ENCODE measurements around the gene ANKS1B.
"Not testable (repeated sequence)": the region's sequence is repeated elsewhere in the genome, so short reads cannot be mapped to it uniquely, and the experiment has no call there.

ANKS1B gene

GRCh38 chr12:99984271-99985128, at the start of gene ANKS1B:
ANKS1B (minus strand) TSS chr12:99984936; CDS start chr12:99984237, 699 bp downstream.
- peaks cover 9% of the 10 kb centered on the region for H3K4me1 Mint-ChIP-seq

GRCh38 chr12:100031836-100032235, 47.1 kb upstream of the ANKS1B start:
- DNase-seq (ENCODE audit: low spot score in 2 of 2): no peak
- ATAC-seq (ENCODE audit: low read depth): no peak
- Mint-ChIP-seq H3K27me3 (no peaks in the 10 kb centered on the region), H3K9me3 (no peaks in the 10 kb centered on the region), H3K4me1 (no peaks in the 10 kb centered on the region), H3K27ac (no peak overlapping the region), H3K4me3 (no peak overlapping the region), H3K36me3 (peaks cover 11% of the 10 kb centered on the region)

More at GRCh38 chr12:99984271-99985128, at the start of gene ANKS1B:
- H3K36me3 Mint-ChIP-seq: no peaks in the 10 kb centered on the region
- no peaks in the 10 kb centered on the region for H3K9me3 Mint-ChIP-seq
- DNase-seq (ENCODE audit: low spot score in 2 of 2) (no peak), ATAC-seq (ENCODE audit: low read depth) (peak; percentile 22)
- H3K4me3 Mint-ChIP-seq: peak within 1 kb of the TSS; percentile 71
- peaks cover 22% of the 10 kb centered on the region for H3K27me3 Mint-ChIP-seq
- H3K27ac Mint-ChIP-seq: no peak within 1 kb of the TSS

- Mint-ChIP-seq H3K27ac (no peak overlapping the region), H3K27me3 (no peaks in the 10 kb centered on the region), H3K36me3 (peaks cover 2% of the 10 kb centered on the region), H3K9me3 (no peaks in the 10 kb centered on the region), H3K4me1 (no peaks in the 10 kb centered on the region), H3K4me3 (no peak overlapping the region)
- DNase-seq (ENCODE audit: low spot score in 2 of 2) (no peak), ATAC-seq (ENCODE audit: low read depth) (no peak)
Observed at GRCh38 chr12:100027671-100028070, 42.9 kb upstream of the ANKS1B start.

DNA sequence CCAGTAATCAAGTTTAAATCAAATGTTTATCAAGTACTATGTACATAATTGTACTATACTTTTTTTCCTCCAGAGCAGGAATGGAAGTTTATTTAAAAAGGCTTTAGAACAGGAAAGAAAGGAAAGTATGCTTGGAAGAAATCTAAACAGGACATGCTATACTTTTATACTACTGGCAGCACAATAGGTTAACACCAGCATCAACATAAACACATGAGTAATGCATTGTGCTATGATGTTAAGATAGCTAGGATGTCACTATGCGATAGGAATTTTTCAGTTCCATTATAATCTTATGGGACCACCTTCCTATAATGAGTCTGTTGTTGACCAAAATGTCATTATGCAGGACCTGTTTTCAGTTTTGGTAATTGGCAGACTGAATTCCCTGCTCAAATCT, 41.5 kb upstream of the ANKS1B start:
- Mint-ChIP-seq H3K27ac (no peak overlapping the region), H3K4me3 (no peak overlapping the region), H3K4me1 (no peaks in the 10 kb centered on the region), H3K36me3 (peaks cover 8% of the 10 kb centered on the region), H3K27me3 (no peaks in the 10 kb centered on the region), H3K9me3 (peaks cover 6% of the 10 kb centered on the region)
- ATAC-seq (ENCODE audit: low read depth): no peak
- DNase-seq (ENCODE audit: low spot score in 2 of 2): no peak

- DNase-seq (ENCODE audit: low spot score in 2 of 2) (no peak), ATAC-seq (ENCODE audit: low read depth) (no peak)
- no peaks in the 10 kb centered on the region for H3K27me3 Mint-ChIP-seq
- no peaks in the 10 kb centered on the region for H3K4me1 Mint-ChIP-seq
- H3K27ac Mint-ChIP-seq: no peak overlapping the region
- H3K36me3 Mint-ChIP-seq: peaks cover 8% of the 10 kb centered on the region
- H3K9me3 Mint-ChIP-seq: peaks cover 6% of the 10 kb centered on the region
- no peak overlapping the region for H3K4me3 Mint-ChIP-seq
Observed at GRCh38 chr12:100024974-100025555, 40.3 kb upstream of the ANKS1B start.

GRCh38 chr12:100020370-100020769, 35.6 kb upstream of the ANKS1B start:
- DNase-seq (ENCODE audit: low spot score in 2 of 2) (no peak), ATAC-seq (ENCODE audit: low read depth) (no peak)
- no peak overlapping the region for H3K27ac Mint-ChIP-seq
- H3K4me1 Mint-ChIP-seq: no peaks in the 10 kb centered on the region
- peaks cover 8% of the 10 kb centered on the region for H3K36me3 Mint-ChIP-seq
- no peaks in the 10 kb centered on the region for H3K27me3 Mint-ChIP-seq
- H3K4me3 Mint-ChIP-seq: no peak overlapping the region
- peaks cover 8% of the 10 kb centered on the region for H3K9me3 Mint-ChIP-seq

GRCh38 chr12:100017056-100017455, 32.3 kb upstream of the ANKS1B start:
- Mint-ChIP-seq H3K9me3 (peaks cover 13% of the 10 kb centered on the region), H3K4me1 (no peaks in the 10 kb centered on the region), H3K36me3 (peaks cover 11% of the 10 kb centered on the region), H3K27me3 (no peaks in the 10 kb centered on the region), H3K27ac (no peak overlapping the region), H3K4me3 (no peak overlapping the region)
- no peak for ATAC-seq (ENCODE audit: low read depth)
- no peak for DNase-seq (ENCODE audit: low spot score in 2 of 2)

- ATAC-seq (ENCODE audit: low read depth); H3K36me3 Mint-ChIP-seq; DNase-seq (ENCODE audit: low spot score in 2 of 2); H3K4me3 Mint-ChIP-seq; H3K27me3 Mint-ChIP-seq; H3K27ac Mint-ChIP-seq; H3K4me1 Mint-ChIP-seq: not testable (repeated sequence)
- peaks cover 10% of the 10 kb centered on the region for H3K9me3 Mint-ChIP-seq
Observed at GRCh38 chr12:100016304-100016703, 31.6 kb upstream of the ANKS1B start.

GRCh38 chr12:100005846-100006245, 21.1 kb upstream of the ANKS1B start:
- H3K9me3 Mint-ChIP-seq; H3K27me3 Mint-ChIP-seq; H3K27ac Mint-ChIP-seq; ATAC-seq (ENCODE audit: low read depth); H3K4me3 Mint-ChIP-seq; DNase-seq (ENCODE audit: low spot score in 2 of 2); H3K36me3 Mint-ChIP-seq; H3K4me1 Mint-ChIP-seq: not testable (repeated sequence)

DNA sequence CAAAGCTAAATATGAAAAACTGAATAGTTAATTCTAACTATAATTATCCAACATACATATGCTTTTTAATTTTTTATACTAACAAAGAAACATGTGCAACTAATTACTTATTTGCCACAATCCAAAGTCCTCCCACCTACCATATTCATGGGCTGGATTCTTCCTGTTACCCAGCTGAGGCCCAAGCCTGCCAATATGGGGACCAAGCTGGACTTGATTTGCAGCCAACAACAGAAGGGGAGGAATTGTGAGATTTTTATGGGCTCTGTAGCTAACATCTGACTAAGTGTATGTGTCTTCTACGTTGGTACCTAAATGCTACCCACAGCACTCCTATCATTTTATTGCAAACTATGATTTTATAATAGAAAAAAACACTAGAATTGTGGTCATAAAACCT, 13.1 kb upstream of the ANKS1B start:
- Mint-ChIP-seq H3K4me1 (no peaks in the 10 kb centered on the region), H3K27me3 (no peaks in the 10 kb centered on the region), H3K9me3 (peaks cover 5% of the 10 kb centered on the region), H3K27ac (no peak overlapping the region), H3K4me3 (no peak overlapping the region), H3K36me3 (no peaks in the 10 kb centered on the region)
- DNase-seq (ENCODE audit: low spot score in 2 of 2) (no peak), ATAC-seq (ENCODE audit: low read depth) (no peak)

- H3K9me3 Mint-ChIP-seq: peaks cover 5% of the 10 kb centered on the region
- no peak overlapping the region for H3K4me3 Mint-ChIP-seq
- no peak for ATAC-seq (ENCODE audit: low read depth)
Observed at GRCh38 chr12:99996095-99996494, 11.4 kb upstream of the ANKS1B start.

GRCh38 chr12:99985631-99986030, 895 bp upstream of the ANKS1B start:
- Mint-ChIP-seq H3K36me3 (no peaks in the 10 kb centered on the region), H3K4me1 (peaks cover 9% of the 10 kb centered on the region), H3K4me3 (peak overlapping the region; percentile 58), H3K27me3 (peaks cover 21% of the 10 kb centered on the region), H3K9me3 (no peaks in the 10 kb centered on the region), H3K27ac (no peak overlapping the region)
- DNase-seq (ENCODE audit: low spot score in 2 of 2) (no peak), ATAC-seq (ENCODE audit: low read depth) (no peak)

More at GRCh38 chr12:99996095-99996494, 11.4 kb upstream of the ANKS1B start:
- Mint-ChIP-seq H3K27ac (no peak overlapping the region), H3K36me3 (no peaks in the 10 kb centered on the region), H3K4me1 (no peaks in the 10 kb centered on the region), H3K27me3 (no peaks in the 10 kb centered on the region)
- no peak for DNase-seq (ENCODE audit: low spot score in 2 of 2)

- Mint-ChIP-seq H3K36me3 (no peaks in the 10 kb centered on the region), H3K4me1 (peaks cover 9% of the 10 kb centered on the region), H3K4me3 (peak overlapping the region; percentile 58), H3K9me3 (no peaks in the 10 kb centered on the region), H3K27me3 (peaks cover 22% of the 10 kb centered on the region), H3K27ac (no peak overlapping the region)
- DNase-seq (ENCODE audit: low spot score in 2 of 2) (no peak), ATAC-seq (ENCODE audit: low read depth) (no peak)
Observed at GRCh38 chr12:99985129-99985570, 414 bp upstream of the ANKS1B start.

DNA sequence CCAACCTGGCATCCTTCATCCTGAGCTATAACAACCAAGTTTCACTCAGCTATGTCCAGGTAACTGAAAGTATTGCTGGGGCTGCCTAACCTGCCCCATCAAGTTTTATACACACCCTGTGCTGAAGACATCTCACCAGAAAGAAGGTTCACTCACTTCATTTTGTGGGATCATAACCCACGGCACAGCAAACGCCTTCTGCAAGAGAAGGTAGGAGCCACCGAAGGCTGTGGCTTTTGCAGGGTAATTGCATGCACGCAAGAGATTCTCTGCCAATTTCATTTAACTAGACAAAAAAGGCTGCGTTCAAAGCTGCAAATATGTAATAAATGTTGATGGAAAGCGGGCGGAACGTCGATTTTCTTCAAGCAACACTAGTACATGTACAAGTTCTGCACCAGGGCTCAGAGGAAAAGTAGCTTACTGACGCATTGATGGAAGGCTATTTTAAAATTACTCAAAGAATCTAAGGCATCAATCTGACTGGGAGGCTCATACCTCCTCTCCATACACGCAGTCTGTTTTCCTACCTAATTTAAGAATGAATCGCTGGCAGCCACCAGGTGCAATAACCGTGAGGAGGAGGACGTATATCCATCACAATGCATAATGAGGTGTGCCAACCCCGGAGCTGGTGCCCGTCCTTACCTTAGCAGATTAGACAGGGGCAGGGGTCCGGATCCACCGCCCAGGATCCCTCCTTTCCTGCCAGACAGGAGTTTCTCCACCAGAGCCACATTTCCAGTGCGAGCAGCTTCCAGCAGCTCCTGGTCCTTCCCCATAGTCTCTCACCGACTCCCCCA, 1.1 kb downstream of the ANKS1B start:
- DNase-seq (ENCODE audit: low spot score in 2 of 2) (no peak), ATAC-seq (ENCODE audit: low read depth) (no peak)
- Mint-ChIP-seq H3K27me3 (peaks cover 20% of the 10 kb centered on the region), H3K36me3 (no peaks in the 10 kb centered on the region), H3K4me1 (peaks cover 9% of the 10 kb centered on the region), H3K4me3 (peak overlapping the region; percentile 45), H3K9me3 (no peaks in the 10 kb centered on the region), H3K27ac (no peak overlapping the region)

Data from memory B cell (primary cell).